ENCODE results near the gene HIVEP3.
A peak's percentile ranks its signal among the peaks of the same experiment; 100 is the strongest.

Gene HIVEP3

GRCh38 chr1:41790351-41790750 is 128.4 kb downstream of the HIVEP3 start:
- no peak for TF ChIP-seq CTCF (IDR thresholded peaks at IDR 0.05; ENCODE audit: low read depth, low read length)
- no peak for DNase-seq (ENCODE audit: extremely low read depth, low read depth)

- no peak for TF ChIP-seq CTCF (IDR thresholded peaks at IDR 0.05; ENCODE audit: low read depth, low read length)
- no peak for DNase-seq (ENCODE audit: extremely low read depth, low read depth)
Measured at GRCh38 chr1:41789661-41790330, 128.9 kb downstream of the HIVEP3 start.

DNA sequence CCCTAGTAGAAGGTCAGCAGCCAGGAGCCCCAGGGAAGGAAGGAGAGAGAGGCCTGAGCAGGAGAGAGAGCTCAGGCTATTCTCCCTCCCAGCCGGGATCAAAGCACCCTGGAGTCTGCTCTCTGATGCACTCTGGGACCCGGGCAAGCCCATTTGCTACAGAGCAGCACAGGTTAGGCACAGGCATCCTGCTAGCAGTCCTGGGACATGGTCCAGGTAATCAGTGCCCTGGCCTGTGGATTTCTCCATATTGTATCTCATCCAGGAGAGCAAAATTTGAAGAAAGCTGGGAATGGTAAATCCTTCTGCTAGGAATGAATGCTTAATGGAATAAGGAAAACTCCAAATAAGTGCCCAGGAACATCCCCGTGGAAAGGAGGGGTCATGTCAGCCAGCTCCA is 130.3 kb downstream of the HIVEP3 start:
- no peak for TF ChIP-seq CTCF (IDR thresholded peaks at IDR 0.05; ENCODE audit: low read depth, low read length)
- no peak for DNase-seq (ENCODE audit: extremely low read depth, low read depth)

GRCh38 chr1:41784531-41785274 is 134.0 kb downstream of the HIVEP3 start:
- TF ChIP-seq CTCF (IDR thresholded peaks at IDR 0.05; ENCODE audit: low read depth, low read length) = no peak; the same call in none of the 2 replicates
- no peak for DNase-seq (ENCODE audit: extremely low read depth, low read depth)

GRCh38 chr1:41783189-41783639 is 135.5 kb downstream of the HIVEP3 start:
- no peak for TF ChIP-seq CTCF (IDR thresholded peaks at IDR 0.05; ENCODE audit: low read depth, low read length)
- peak; percentile 44 for DNase-seq (ENCODE audit: extremely low read depth, low read depth)

GRCh38 chr1:41780916-41781315 is 137.8 kb downstream of the HIVEP3 start:
- TF ChIP-seq CTCF (IDR thresholded peaks at IDR 0.05; ENCODE audit: low read depth, low read length) = no peak
- DNase-seq (ENCODE audit: extremely low read depth, low read depth) = no peak

- DNase-seq (ENCODE audit: extremely low read depth, low read depth) = no peak
- no peak for TF ChIP-seq CTCF (IDR thresholded peaks at IDR 0.05; ENCODE audit: low read depth, low read length)
Measured at GRCh38 chr1:41780322-41780721, 138.4 kb downstream of the HIVEP3 start.

Measured in AG09319 (cell line).